Umbilical cord (tissue), 2 donors: ENCODE results near the gene PPP1R12B. TPM values are rescaled to one million over a fixed set of nuclear protein-coding genes. Genes with fewer than 3 reads are reported as not detected.
"Not testable (repeated sequence)": the region's sequence is repeated elsewhere in the genome, so short reads cannot be mapped to it uniquely, and the experiment has no call there.

Experiments
- DNase-seq: peaks from one replicate; pipeline ENCODE4 v3.0.0-alpha.2; 2015; ENCODE audit warnings: low spot score
- total RNA-seq: library from RNA; depleted of rRNA; stranded (reverse); fragments of >200 nt; gene quantifications from one replicate; pipeline ENCODE4 v1.2.3, GENCODE V29; 2014; ENCODE audit warnings: low replicate concordance; ENCODE audit not compliant: insufficient read depth

The PPP1R12B gene
- total RNA-seq, 1 donor from 2014 or later = 472 TPM

DNA sequence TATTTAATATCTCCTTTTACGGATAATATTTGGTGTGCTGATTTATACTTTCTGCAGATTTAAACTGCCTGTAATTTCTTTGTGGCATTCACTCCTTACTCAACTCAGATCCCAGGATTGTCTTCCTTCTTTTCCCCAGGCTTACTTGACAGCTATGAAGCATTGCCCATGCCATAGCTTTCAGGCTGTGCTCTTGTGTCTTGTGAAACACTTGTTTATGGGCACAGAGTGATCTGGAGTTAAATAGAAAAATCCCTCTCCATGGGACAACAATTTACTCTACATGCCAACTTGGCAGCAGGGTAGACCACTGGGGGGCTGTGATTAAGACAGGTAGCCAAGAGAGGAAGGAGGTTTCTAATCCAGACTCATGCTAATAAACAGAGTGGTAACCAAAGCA is 57.4 kb downstream of the PPP1R12B start:
- no peak for DNase-seq

DNA sequence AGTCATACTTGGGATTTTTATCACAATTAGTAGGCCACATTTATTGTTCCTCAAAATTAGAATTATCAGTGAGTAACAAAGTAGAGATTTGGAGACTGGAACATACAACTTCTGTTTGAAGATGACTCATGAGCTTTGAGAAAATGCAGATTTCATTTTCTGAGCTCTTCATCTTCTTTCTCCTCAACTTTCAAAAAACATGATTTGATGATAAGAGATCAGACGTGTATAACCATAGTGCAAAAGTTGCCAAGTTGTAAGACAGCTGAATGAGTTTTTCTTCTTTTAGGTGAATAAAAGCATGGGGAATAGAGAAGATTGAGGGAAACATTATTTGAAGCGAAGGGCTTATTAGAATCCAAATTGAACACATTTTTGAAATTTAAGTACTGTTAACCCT is 58.4 kb downstream of the PPP1R12B start:
- DNase-seq = peak; percentile 78

DNA sequence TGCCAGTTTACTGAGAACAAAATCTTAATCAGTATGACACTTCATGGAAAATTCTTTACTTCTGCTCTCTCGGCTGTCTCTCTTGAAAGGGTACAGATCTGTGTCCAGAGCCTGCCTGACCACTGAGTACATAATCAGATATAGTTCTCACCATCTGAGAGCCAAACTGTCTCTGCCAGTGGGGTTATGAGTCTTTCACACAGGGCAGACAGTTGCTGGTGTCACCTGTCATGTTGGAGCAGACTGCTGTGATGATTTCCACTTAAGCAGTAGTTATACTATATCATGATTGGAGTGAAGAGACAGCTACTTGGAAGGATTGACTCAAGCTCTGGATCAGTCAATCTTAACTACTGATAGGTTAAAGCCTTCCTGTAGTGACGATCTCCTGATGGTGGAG is 58.9 kb downstream of the PPP1R12B start:
- DNase-seq = peak; percentile 19

DNA sequence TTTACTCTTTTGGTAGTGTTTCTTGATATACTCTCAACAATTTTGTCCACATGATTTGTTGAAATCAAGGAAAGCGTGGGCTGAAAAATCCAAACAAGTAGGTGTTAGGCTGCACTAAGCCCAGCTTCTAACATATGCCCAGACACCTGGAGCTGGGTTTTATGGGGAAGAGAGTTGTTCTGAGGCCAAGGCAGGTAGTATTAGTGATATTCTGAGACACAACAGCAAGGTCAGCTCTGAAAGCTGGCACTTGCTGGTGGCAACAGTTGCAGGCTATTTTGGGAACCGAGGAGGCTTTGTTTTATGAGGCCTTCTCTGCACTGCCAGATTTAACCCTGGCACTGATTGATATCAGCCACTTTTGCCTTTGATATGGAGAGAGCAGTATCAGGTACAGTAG is 61.8 kb downstream of the PPP1R12B start:
- DNase-seq = not testable (repeated sequence)

DNA sequence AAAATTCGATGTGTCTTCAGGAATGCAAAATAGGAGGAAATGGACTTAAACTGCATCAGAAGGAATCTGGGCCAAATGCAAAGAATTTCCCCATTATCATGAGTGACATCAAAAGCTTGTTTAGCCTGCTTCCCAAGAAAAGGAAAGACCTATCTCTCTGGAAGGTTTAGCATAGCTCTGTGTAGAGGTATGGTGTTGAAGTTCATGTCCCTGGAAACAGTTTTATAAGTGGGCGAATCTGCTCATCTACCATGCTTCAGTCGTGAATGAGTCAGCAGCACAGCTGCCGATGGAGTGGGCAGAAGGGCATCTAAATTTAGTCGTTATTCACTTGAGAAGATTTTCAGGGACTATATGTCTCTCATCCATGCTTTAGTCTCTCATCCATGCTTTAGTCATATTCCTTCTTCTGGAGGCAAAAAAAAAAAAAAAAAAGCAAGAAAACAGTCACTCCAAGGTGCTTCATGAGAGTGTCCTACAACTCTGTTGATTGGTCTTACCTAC is 62.4 kb downstream of the PPP1R12B start:
- DNase-seq = peak; percentile 69

DNA sequence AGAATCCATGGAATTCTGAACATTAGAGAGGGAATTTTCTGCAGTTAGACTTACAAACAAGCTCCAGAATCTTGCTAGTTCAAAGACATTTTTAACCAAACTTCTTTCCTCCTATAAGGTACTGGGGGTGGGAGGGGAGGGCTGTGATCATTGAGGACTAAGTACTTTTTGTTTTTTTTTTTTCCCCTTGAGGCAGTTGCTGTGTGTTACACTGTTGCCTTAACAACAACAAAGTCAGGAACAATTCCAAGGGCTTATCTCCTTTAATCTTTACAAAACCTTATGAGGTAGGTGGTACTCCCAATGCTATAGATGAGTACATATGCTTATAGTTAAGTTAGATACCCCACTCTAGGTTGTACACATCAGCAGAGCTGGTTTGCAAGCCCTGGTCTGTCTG is 62.9 kb downstream of the PPP1R12B start:
- no peak for DNase-seq

DNA sequence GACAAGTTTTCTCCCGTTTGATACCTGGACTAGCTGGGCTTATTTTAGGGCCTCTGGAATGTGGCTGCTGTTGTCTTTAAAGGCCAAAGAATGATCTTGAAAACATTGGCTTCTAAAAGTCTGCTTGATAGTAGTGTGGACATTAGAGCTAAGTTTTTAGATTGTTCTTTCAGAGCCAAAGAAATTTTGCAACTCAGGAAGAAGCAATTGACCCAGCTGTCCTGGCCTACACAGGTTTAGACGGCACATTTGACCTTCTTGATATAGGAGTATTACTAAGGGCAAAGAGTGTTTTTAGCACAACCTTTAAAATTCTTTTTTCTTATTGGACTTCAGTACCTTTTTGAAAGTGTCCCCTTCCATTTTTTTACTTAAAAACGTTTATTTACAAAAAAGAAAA is 63.9 kb downstream of the PPP1R12B start:
- DNase-seq = not testable (repeated sequence)

DNA sequence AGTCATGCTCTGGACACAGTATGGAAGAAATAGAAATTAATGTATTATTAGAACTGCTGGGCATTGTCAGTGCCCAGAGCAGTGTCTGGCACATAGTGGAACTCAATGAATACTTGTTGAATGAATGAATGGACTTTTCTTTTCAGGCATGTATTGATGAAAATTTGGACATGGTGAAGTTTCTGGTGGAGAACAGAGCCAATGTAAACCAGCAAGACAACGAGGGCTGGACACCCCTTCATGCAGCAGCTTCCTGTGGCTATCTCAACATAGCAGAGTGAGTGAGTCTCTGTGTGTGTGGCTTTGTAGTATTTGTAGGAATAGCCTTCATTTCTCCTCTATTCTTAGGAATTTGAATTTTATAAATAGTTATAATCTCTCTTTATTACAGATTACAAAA is 68.1 kb downstream of the PPP1R12B start:
- DNase-seq = no peak

DNA sequence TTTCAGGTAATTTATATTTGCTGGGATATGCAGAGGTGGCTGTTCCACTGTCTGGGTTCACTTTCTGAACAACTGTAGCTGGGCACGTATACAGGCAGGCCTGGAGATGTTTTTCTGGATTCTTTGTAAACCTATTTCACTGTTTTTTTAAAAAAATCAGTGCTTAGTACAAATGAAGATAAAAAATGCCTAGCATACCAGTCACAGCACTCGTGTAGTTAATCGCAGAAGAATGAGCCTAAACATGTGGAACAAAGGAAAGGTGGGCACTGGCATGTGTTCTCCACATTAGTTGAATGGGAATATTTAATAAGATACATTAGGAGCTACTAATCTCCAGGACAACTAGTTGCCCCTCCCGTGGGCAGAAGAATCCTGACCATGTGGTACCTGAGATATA is 68.6 kb downstream of the PPP1R12B start:
- peak; percentile 52 for DNase-seq

DNA sequence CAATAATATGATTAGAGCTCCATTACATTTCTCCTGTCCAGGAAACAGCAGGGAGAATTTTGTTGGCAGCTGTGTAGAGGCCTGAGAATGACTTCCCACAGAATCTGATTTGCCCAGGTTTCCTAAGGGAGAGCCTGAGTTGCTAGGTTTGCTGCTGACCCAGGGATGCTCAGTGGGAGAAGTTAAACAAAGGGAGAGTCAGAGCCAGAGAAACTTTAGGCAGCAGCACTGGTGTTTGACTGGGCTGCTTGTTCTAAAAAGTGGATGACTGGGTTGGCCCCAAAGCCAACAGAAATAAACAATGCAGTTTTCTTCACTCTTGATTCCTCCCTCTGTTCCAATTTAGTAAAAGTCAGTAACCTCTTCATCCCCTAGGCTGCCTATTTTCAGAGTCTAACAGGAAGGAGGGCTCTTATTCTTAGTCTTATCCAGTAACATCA is 69.3 kb downstream of the PPP1R12B start:
- not testable (repeated sequence) for DNase-seq

DNA sequence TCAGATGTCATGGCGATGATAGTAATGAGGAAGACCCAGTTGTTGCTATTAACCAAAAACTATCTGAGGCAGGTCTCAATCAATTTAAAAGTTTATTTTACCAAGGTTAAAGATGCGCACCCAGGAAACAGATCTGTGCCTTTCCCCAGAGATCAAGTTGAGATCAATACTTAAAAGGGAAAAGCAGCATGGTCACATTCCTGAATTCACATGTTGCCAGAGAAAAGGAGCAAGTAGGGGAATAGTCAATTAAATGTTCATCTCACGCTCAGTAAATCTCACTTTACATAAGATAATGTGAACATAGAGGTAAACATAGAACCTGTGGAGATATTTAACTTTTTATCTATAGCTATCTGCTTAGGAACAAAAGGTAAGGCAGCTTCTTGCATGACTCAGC is 71.2 kb downstream of the PPP1R12B start:
- DNase-seq = not testable (repeated sequence)

DNA sequence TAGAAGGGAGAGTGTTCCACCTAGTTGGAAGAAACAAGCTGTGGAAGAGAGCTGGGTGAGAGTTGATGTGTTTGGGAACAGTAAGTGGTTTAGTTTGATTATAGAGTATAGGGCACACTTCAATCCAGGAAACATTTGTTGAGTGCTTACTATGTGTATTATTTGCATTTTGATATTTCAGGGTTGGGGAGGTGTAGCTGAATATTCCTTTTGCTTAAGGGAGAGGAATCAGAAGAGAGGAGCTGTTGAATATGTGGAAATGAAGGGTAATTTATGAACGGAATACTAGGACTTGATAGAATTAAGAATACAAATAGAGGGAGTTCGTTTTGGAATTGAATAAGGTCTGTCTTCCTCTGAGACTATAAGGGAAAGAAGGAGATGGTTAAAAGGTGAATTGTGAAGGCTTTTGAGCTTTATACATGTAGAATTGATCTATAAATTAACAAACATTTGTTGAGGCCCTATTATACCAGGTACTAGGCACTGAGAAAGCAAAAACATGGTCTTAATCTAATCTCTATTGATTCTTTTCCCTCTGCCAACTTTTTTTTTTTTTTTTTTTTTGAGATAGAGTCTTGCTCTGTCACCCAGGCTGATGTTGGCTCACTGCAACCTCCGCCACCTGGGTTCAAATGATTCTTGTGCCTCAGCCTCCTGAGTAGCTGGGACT is 72.1 kb downstream of the PPP1R12B start:
- DNase-seq = not testable (repeated sequence)

DNA sequence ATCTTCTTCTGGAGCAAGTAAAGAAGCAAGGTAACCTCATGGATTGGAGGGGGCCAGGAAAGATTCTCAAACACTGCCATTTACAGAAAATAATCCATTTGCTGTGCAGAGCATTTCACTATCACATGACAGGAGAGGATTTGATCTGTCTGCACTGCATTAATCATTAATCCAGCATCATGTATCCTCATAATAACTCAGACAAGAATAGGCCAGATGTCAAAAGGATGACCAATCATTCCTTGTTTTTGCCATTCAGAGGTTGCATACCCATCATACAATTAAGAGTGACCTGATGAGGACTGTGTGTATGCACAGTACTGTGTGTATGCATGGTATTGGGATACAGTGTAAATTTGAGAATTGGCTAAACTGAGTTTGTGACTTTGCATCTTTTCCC is 74.2 kb downstream of the PPP1R12B start:
- not testable (repeated sequence) for DNase-seq

DNA sequence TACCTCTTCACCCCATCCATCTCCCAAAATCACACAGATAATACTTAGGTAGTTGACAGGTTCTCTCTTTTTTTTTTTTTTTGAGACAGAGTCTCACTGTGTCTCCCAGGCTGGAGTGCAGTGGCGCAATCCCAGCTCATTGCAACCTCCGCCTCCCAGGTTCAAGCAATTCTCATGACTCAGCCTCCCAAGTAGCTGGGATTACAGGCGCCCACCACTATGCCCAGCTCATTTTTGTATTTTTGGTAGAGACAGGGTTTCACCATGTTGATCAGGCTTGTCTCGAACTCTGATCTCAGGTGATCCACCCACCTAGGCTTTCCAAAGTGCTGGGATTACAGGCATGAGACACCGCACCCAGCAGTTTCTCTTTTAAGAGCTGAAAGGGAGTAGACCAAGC is 75.8 kb downstream of the PPP1R12B start:
- DNase-seq = not testable (repeated sequence)

DNA sequence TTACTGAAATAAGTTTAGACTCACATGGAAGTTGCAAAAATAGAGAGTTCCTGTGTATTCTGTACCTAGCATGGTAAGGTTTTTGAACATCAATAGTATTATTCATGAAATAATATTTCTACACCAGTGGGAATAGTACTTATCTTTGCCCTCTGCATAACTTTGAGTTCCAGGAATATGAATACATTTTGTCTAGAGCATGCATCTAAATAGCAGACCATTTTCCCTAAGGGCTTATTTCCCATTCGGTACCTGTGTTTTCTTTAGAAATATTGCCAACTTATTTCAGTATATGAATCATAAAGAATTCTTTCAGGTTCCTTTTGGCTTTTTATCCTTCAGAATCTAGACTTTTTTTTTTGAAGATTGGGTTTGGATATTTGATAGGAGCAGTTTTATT is 81.6 kb downstream of the PPP1R12B start:
- DNase-seq = not testable (repeated sequence)

DNA sequence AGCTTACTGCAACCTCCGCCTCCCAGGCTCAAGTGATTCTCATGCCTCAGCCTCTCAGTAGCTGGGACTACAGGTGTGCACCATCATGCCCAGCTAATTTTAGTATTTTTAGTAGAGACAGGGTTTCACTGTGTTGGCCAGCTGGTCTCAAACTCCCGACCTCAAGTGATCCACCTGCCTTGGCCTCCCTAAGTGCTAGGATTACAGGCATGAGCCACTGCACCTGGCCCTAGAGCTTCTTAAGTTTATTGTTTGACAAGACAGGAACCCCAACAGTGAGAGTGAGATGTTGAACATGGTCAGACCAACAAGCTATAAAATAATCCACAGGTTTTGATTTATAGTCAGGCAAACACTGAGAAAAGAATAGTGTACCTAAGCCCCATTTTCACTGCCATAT is 83.8 kb downstream of the PPP1R12B start:
- not testable (repeated sequence) for DNase-seq

DNA sequence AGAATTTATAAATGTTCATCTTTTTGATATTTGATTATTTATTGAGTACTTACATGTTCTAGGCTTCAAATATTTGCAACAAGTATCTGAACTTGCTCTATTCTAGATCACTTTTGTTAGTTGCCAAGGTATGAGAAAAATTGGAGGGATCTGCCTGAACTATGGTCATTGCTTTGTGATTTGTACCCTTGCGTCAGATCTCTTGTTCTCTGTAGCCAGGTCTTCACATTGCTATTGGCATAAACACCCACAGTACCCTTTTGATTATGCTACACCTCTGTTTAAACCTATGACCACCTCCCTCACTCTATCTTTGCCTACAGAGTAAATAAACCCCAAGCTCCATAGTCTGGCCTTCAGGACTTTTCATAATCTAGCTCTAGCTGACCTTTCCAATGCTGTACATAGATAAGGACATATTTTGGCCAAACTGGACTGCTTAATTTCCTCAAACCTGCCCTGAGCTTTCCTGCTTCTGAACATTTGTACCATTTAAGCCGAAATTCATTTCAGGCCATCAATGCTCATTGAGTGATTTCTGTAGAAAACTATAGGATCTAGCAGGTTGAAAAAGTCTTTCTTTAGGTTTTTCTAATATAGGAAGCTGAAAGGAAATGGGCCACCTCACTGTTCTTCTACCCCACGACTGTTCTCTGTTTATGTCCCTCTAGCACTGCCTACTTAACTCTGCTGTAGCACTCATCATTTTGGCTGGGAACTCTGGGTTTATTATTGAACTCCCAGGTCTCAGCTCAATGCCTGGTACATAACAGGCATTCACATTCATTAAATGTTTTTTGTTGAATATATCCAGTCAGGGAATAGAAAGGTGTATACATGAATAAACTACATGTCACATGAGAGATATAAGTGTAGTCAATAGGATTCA is 84.9 kb downstream of the PPP1R12B start:
- DNase-seq = no peak

DNA sequence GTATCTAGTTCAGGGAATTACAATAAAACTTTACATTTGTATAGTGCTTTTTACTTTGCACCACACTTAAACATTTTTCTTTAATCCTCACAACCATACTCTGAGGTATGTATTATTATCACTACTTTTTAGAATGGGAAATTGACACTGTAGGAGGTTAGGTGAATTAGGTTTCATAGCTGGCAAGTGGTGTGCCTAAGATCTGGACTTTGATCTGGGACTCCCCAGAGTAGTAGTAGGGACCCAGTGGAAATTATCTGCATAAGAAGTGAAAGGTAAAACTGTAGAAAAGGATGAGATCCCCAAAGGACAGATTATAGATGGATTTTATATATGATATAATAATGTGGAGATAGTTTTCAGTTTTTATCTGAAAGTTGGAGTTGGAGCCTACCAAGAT is 85.6 kb downstream of the PPP1R12B start:
- no peak for DNase-seq

DNA sequence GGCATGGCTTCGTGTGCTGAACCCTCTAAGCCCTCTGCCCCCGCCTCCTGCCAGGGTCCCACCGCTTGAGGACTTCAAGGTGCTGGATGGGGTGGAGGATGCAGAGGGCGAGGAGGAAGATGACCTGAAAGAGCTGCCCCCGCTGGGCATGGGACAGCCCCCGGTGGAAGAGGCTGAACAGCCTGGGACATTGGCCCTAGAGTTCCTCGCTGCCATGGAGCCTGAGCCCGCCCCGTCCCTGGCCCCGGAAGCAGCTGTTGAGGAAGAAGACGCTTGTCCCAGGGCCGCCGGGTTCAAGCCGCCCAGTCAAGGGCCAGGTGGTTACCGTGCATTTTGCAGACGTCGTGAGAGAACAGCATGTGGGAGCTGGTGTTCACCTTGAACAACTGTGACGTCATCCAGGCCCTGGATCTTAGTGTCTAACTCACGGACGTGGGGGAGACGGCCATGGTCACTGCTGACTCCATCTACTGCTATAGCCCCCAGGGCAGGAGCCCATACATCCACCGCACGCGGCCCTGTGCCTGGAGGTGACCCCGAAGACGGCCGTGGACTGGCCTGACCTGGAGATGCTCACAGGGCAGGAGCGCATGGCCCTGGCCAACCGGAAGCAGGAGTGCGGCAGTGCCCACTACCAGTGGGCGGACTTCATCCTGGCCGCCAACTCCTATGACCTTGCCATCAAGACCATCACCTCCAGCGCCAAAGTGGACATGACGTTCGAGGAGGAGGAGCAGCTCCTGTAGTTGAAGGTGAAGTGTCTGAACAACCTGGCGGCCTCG is 90.1 kb downstream of the PPP1R12B start:
- DNase-seq = no peak

DNA sequence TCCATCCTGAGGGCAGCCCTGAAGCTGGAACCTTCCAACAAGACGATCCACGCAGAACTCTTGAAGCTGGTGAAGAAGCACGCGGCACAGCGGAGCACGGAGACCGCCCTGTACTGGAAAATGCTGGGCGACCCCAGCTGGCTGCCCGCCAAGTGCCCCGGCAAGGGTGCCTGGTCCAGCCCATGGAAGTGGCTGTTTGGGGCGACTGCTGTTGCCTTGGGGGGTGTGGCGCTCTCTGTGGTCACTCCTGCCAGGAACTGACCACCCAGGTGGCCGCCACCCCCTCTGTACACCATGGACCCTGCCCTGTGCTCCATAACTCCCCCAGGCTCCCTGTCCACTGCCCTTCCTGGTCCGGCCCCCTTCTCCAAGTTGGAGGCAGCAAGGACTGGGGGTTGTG is 90.8 kb downstream of the PPP1R12B start:
- no peak for DNase-seq

DNA sequence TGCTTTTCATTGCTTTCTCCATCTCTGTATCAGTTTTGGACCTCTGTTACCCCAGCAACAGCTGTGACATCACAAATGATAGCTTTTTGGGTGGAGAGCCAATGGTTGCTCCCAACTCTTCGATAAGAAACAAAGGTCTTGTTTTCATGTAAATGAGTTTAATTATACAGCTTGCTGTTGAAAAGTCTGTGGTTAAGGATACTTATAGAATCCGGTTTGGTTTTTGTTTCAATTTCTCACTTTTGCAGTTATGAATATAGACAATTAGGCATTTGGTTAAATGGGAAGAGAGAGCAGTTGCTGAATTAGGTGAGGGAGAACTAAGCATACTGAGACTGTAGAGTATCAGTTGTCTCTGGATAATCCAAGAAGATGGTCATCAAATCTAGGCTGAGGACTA is 99.6 kb downstream of the PPP1R12B start:
- not testable (repeated sequence) for DNase-seq

DNA sequence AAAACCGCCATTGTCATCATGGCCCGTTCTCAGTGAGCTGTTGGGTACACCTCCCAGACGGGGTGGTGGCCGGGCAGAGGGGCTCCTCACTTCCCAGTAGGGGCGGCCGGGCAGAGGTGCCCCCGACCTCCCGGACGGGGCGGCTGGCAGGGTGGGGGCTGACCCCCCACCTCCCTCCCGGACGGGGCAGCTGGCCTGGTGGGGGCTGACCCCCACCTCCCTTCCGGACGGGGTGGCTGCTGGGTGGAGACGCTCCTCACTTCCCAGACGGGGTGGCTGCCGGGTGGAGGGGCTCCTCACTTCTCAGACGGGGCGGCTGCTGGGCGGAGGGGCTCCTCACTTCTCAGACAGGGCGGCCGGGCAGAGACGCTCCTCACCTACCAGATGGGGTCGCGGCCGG is 103.1 kb downstream of the PPP1R12B start:
- DNase-seq = not testable (repeated sequence)
